HEK293T (cell line): ENCODE measurements around the gene YBX3.

ENCODE experiments used
- FOXM1 ChIP-seq: fragments of 450-650 bp; IDR thresholded peaks from 2 replicates; pipeline ENCODE4 v1.6.1; 2017; ENCODE audit warnings: mild to moderate bottlenecking, borderline replicate concordance
- SP1 ChIP-seq: fragments of 450-650 bp; IDR thresholded peaks from 2 replicates; pipeline ENCODE4 v1.6.1; 2017
- TARDBP ChIP-seq: fragments of 450-650 bp; IDR thresholded peaks from 2 replicates; pipeline ENCODE4 v1.6.1; 2016

DNA sequence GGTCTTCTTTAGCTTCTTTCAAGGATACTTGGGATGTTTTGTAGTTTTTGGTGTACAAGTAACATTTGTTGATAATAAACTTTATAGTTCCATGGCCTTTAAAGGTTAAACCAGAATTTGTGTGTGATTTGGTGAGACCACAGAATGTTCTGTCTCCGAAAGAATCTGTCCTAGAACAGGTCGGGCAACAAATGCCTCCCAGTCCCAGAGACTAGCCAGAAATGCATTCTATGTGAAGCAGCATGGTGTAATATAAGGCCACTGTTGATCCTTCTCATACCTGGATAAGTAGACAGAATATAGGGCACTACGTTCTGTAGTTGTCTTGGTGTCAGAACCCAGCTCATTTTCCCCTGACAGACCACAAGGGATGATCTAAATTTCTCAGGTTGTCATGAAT, 59.3 kb downstream of the YBX3 start:
- TF ChIP-seq TARDBP = no peak
- TF ChIP-seq FOXM1 = no peak
- no peak for TF ChIP-seq SP1
